IMR-90 (cell line): ENCODE results near the gene CACUL1.

ENCODE experiments used
- CEBPB ChIP-seq: IDR thresholded peaks from 2 replicates; pipeline ENCODE4 v1.6.1; 2012; ENCODE audit warnings: low read depth, low read length, improper control_type of control experiment
- CHD1 ChIP-seq: IDR thresholded peaks from 2 replicates; pipeline ENCODE4 v1.6.1; 2012; ENCODE audit warnings: low read depth, low read length, improper control_type of control experiment
- CTCF ChIP-seq: conservative IDR thresholded peaks from 2 replicates; pipeline ENCODE4 v1.5.1; 2012; ENCODE audit warnings: mild to moderate bottlenecking, low read depth, low read length, improper control_type of control experiment
- MXI1 ChIP-seq: IDR thresholded peaks from 2 replicates; pipeline ENCODE4 v1.6.1; 2012; ENCODE audit warnings: low read depth, mild to moderate bottlenecking, low read length, moderate library complexity, borderline replicate concordance
- POLR2A ChIP-seq: IDR thresholded peaks from 2 replicates; pipeline ENCODE4 v1.6.1; 2012; ENCODE audit warnings: mild to moderate bottlenecking, low read depth, low read length
- SMC3 ChIP-seq: fragments of 150-350 bp; IDR thresholded peaks from 2 replicates; pipeline ENCODE4 v1.6.1; 2016; ENCODE audit warnings: low read depth, mild to moderate bottlenecking, antibody characterized with exemption, low read length, moderate library complexity

DNA sequence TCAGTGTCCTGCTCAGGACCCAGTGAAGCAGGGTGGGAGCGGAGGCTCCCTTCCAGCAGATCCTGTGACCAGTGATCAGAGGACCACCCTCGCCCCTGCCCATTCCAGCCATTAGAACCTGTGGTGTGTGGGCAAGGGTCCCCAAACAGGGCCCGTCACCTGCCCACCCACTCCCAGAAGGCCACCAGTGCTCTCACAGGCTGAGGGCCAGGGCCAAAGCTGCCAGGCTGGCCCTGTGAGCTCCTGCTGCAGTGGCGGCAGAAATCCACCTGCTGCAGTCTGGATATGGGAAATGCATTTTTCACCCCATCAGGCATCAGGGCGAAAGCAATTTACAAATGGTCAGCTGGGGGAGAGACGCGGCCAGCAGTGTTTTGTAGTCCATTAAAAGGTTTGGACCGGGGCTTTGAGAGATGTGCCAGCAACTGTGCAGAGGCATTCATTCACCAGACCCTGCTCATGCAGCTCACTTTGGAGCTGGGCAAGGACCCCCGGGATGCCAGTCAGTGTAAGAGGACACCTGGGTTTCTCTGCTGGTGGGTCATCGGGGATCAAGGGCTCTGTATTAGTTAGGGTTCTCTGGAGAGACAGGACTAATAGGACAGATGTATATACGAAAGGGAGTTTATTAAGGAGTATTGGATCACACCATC is 84.2 kb downstream of the CACUL1 start:
- TF ChIP-seq CTCF (no peak), POLR2A (no peak), MXI1 (no peak), SMC3 (no peak), CEBPB (no peak), CHD1 (no peak)
